ENCODE measurements around the gene TRIM33.

Gene TRIM33

GRCh38 chr1:114346480-114347029, 164.4 kb downstream of the TRIM33 start:
- peak; percentile 91 for DNase-seq

GRCh38 chr1:114345930-114346479, 165.0 kb downstream of the TRIM33 start:
- DNase-seq: no peak

- peak; percentile 24 for DNase-seq
Measured at GRCh38 chr1:114344656-114345055, 166.3 kb downstream of the TRIM33 start.

Data from fibroblast of upper back skin (primary cell).